CD14-positive monocyte (primary cell): Measurements from ENCODE around the gene RBM19. TPM values are rescaled to one million over a fixed set of nuclear protein-coding genes. Genes with fewer than 3 reads are reported as not detected.
A peak's percentile ranks its signal among the peaks of the same experiment; 100 is the strongest.

ENCODE experiments used
- DNase-seq, 3 donors: peaks; one replicate each; pipeline ENCODE4 v3.0.0-alpha.2; 2011 to 2022
- H2AFZ ChIP-seq: 2 replicates; pipeline ENCODE4 v1.6.0; 2012; ENCODE audit warnings: mild to moderate bottlenecking, low read depth, low read length, inconsistent platforms; ENCODE audit not compliant: insufficient read depth, poor library complexity, severe bottlenecking
- H3K27ac ChIP-seq, 2 donors: 1 replicate in 1 of 2; 2 replicates in 1 of 2; pipeline ENCODE4 v1.5.1; 2012 to 2013; ENCODE audit warnings: low read length in 2 of 2, control low read depth in 1 of 2, inconsistent platforms in 1 of 2, low read depth in 1 of 2, mild to moderate bottlenecking in 1 of 2
- H3K27me3 ChIP-seq, 2 donors: one replicate each; pipeline versions ENCODE4 v1.6.0 to v1.6.1; 2011 to 2013; ENCODE audit warnings: low read length in 2 of 2; ENCODE audit not compliant: control insufficient read depth in 2 of 2, insufficient read depth in 2 of 2
- H3K36me3 ChIP-seq, 2 donors: replicated peaks in 1 of 2; 1 replicate in 1 of 2; 2 replicates in 1 of 2; pipeline versions ENCODE4 v1.5.1 to v1.6.1; 2012 to 2013; ENCODE audit warnings: low read length in 2 of 2, control low read depth in 1 of 2, inconsistent platforms in 1 of 2, mild to moderate bottlenecking in 1 of 2; ENCODE audit not compliant: insufficient read depth in 2 of 2, control insufficient read depth in 1 of 2
- H3K4me1 ChIP-seq, 2 donors: 1 replicate in 1 of 2; 2 replicates in 1 of 2; pipeline versions ENCODE4 v1.5.1 to v1.6.1; 2012 to 2013; ENCODE audit warnings: low read length in 2 of 2, control low read depth in 1 of 2, inconsistent platforms in 1 of 2, mild to moderate bottlenecking in 1 of 2, moderate library complexity in 1 of 2; ENCODE audit not compliant: insufficient read depth in 2 of 2, control insufficient read depth in 1 of 2
- H3K4me2 ChIP-seq: replicated peaks from 2 replicates; pipeline ENCODE3; 2012; ENCODE audit warnings: low read length, moderate library complexity, mild to moderate bottlenecking; ENCODE audit not compliant: poor library complexity, severe bottlenecking; ENCODE audit errors: extremely low read depth
- H3K4me3 ChIP-seq, 3 experiments: fragments of 200-600 bp in 1 of 3; sonication (generic) in 1 of 3; replicated peaks in 1 of 3; 1 replicate in 2 of 3; 2 replicates in 1 of 3; pipeline ENCODE4 v1.5.1; 2011 to 2013; ENCODE audit warnings: low read length in 3 of 3, mild to moderate bottlenecking in 3 of 3, control low read depth in 2 of 3, low read depth in 2 of 3, inconsistent platforms in 1 of 3, moderate library complexity in 1 of 3
- H3K79me2 ChIP-seq: 2 replicates; pipeline ENCODE4 v1.6.0; 2012; ENCODE audit warnings: mild to moderate bottlenecking, control low read depth, inconsistent platforms, low read length, moderate library complexity; ENCODE audit not compliant: insufficient read depth
- H3K9ac ChIP-seq: 2 replicates; pipeline ENCODE4 v1.6.0; 2017; ENCODE audit warnings: low read length, mild to moderate bottlenecking; ENCODE audit not compliant: insufficient read depth, poor library complexity, severe bottlenecking
- H3K9me3 ChIP-seq, 2 donors: replicated peaks in 1 of 2; 1 replicate in 1 of 2; 2 replicates in 1 of 2; pipeline versions ENCODE4 v1.5.1 to v1.6.1; 2012 to 2013; ENCODE audit warnings: low read length in 2 of 2, control low read depth in 1 of 2; ENCODE audit not compliant: control insufficient read depth in 1 of 2, insufficient read depth in 1 of 2
- H4K20me1 ChIP-seq: 2 replicates; pipeline ENCODE4 v1.6.0; 2012; ENCODE audit warnings: mild to moderate bottlenecking, low read length, control low read depth, moderate library complexity; ENCODE audit not compliant: insufficient read depth
- H3K27ac Mint-ChIP-seq, 7 donors: one replicate each; pipeline ENCODE4 v1.8.0; 2020; ENCODE audit warnings: mild to moderate bottlenecking in 7 of 7, mixed read lengths in 7 of 7, moderate library complexity in 6 of 7, inconsistent platforms in 2 of 7
- H3K27me3 Mint-ChIP-seq, 3 donors: one replicate each; pipeline ENCODE4 v1.8.0; 2021 to 2022; ENCODE audit warnings: low read depth in 3 of 3, mild to moderate bottlenecking in 3 of 3, mixed read lengths in 3 of 3, moderate library complexity in 3 of 3, inconsistent platforms in 1 of 3
- H3K36me3 Mint-ChIP-seq, 2 donors: one replicate each; pipeline ENCODE4 v1.8.0; 2020; ENCODE audit warnings: mixed read lengths in 2 of 2, inconsistent platforms in 1 of 2, mild to moderate bottlenecking in 1 of 2
- H3K4me1 Mint-ChIP-seq: one replicate; pipeline ENCODE4 v1.8.0; 2020; ENCODE audit warnings: mild to moderate bottlenecking, mixed read lengths
- H3K4me3 Mint-ChIP-seq, 2 donors: one replicate each; pipeline ENCODE4 v1.8.0; 2020; ENCODE audit warnings: mild to moderate bottlenecking in 2 of 2, mixed read lengths in 2 of 2, moderate library complexity in 1 of 2
- H3K9me3 Mint-ChIP-seq, 7 donors: one replicate each; pipeline ENCODE4 v1.8.0; 2020 to 2022; ENCODE audit warnings: mixed read lengths in 7 of 7, mild to moderate bottlenecking in 6 of 7, moderate library complexity in 6 of 7, inconsistent platforms in 2 of 7
- CTCF ChIP-seq: fragments of 200-600 bp; IDR thresholded peaks from one replicate; pipeline ENCODE4 v1.8.0; 2022; ENCODE audit warnings: antibody characterized with exemption, mild to moderate bottlenecking
- WGBS: methylation state at CpG from one replicate; pipeline ENCODE4 v1.1.5; 2013; ENCODE audit warnings: missing lambda C conversion rate; ENCODE audit not compliant: insufficient coverage; 5-methylcytosine and 5-hydroxymethylcytosine counted together
- intact Hi-C, 2 donors: fragments of 100-400 bp; cut with micrococcal nuclease; formaldehyde crosslinking; loops; one replicate each; pipeline versions ENCODE4 v1.15.0 to v1.15.1; 2023
- polyA plus RNA-seq, 3 donors: library from polyadenylated mRNA; depleted of rRNA in 1 of 3; unstranded in 2 of 3; stranded (reverse) in 1 of 3; fragments of 300-500 nt in 2 of 3; fragments of >200 nt in 1 of 3; fragmentation: Illumina TruSeq in 2 of 3; gene quantifications; 1 replicate in 2 of 3; 2 replicates in 1 of 3; pipeline ENCODE4 v1.2.3, GENCODE V29; 2012 to 2021

Gene RBM19
- polyA plus RNA-seq, 3 donors: 2.1 to 30.4 (median 2.2) TPM

DNA sequence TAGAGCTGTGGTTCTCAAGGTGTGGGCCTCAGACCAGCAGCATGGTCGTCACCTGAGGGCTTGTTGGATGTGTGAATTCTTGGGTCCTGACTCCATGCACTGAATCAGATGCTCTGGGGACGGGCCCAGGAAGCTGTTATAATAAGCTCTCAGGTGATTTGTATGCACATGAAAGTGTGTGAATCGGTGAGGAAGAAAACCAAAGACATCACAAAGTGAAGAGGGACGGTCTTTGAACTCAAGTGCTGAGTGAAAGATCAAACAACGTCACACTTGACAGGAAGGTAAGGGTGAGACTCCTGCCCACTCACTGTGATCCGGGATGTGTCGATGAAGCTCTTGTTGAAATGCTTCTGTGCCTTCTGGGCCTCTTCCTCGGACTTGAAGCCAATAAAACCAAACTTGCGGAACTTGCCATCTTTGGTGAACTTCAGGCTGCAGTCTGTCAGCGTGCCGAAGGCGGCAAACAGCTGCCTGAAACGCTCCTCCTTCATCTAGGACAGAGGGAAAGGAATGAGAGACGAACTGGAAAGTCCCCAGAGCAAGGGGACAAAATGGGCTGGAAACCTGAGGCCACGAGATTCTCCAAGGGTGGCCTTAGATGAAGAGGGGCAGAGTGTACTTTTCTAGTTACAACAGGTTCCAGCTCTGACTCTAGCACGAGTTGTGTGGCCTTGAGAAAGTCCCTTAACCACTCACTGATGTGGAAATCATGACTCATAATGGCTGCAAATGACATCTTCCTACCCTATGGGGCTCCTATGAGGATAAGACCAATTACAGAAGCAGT lies 4.0 kb downstream of the RBM19 start:
- WGBS: 96% methylated on average over 13 of the region's 16 CpGs
- Histone ChIP-seq H3K4me1 (peaks cover 23 to 28% of the 10 kb centered on the region in 2 donors), H3K27me3 (peaks cover 0 to under 1% of the 10 kb centered on the region in 2 donors), H3K36me3 (peaks cover 45 to 68% of the 10 kb centered on the region in 2 donors), H3K9me3 (no peaks in the 10 kb centered on the region), H3K79me2 (peaks cover 30% of the 10 kb centered on the region), H3K9ac (no peak overlapping the region), H2AFZ (no peak overlapping the region), H4K20me1 (no peaks in the 10 kb centered on the region), H3K4me2 (no peak overlapping the region), H3K4me3 (no peak overlapping the region), H3K27ac (peak overlapping the region in 1 of 2 donors; percentile 28)
- peak; percentile 56 to 81 (median 59) for DNase-seq
- Mint-ChIP-seq H3K4me3 (no peak overlapping the region), H3K9me3 (no peaks in the 10 kb centered on the region), H3K36me3 (peaks cover 58 to 60% of the 10 kb centered on the region in 2 donors), H3K27ac (peak overlapping the region; percentile 61 to 88 (median 72)), H3K27me3 (peaks cover 2 to 3% (median 3%) of the 10 kb centered on the region in 3 donors), H3K4me1 (peaks cover 28% of the 10 kb centered on the region)
- TF ChIP-seq CTCF: no peak
- intact Hi-C loops: no loop called here

GRCh38 chr12:113960030-113960429 lies 6.1 kb downstream of the RBM19 start:
- no peak for TF ChIP-seq CTCF
- peaks cover 76 to 80% of the 10 kb centered on the region in 2 donors for H3K36me3 Mint-ChIP-seq
- peaks cover 13% of the 10 kb centered on the region for H3K4me1 Mint-ChIP-seq
- H3K27me3 Mint-ChIP-seq: peaks cover 0 to 3% (median 3%) of the 10 kb centered on the region in 3 donors
- H3K4me3 ChIP-seq: no peak overlapping the region
- H3K27me3 ChIP-seq: no peaks in the 10 kb centered on the region
- H3K9me3 ChIP-seq: no peaks in the 10 kb centered on the region
- no peak overlapping the region for H2AFZ ChIP-seq
- H4K20me1 ChIP-seq: no peaks in the 10 kb centered on the region
- peak overlapping the region in 2 of 7 donors; percentile 32 to 84 for H3K27ac Mint-ChIP-seq
- no peak overlapping the region for H3K4me3 Mint-ChIP-seq
- no peak overlapping the region for H3K27ac ChIP-seq
- peaks cover 18% of the 10 kb centered on the region for H3K79me2 ChIP-seq
- no peak overlapping the region for H3K9ac ChIP-seq
- H3K36me3 ChIP-seq: peaks cover 64 to 89% of the 10 kb centered on the region in 2 donors
- H3K9me3 Mint-ChIP-seq: no peaks in the 10 kb centered on the region
- 96% methylated on average over 3 of the region's 6 CpGs for WGBS
- DNase-seq: no peak
- intact Hi-C loops: no loop called here
- H3K4me2 ChIP-seq: no peak overlapping the region
- H3K4me1 ChIP-seq: peaks cover 6 to 11% of the 10 kb centered on the region in 2 donors
